ENCODE results near the gene FGL2.
"Not testable (repeated sequence)": the region's sequence is repeated elsewhere in the genome, so short reads cannot be mapped to it uniquely, and the experiment has no call there.

The FGL2 gene, protein sequence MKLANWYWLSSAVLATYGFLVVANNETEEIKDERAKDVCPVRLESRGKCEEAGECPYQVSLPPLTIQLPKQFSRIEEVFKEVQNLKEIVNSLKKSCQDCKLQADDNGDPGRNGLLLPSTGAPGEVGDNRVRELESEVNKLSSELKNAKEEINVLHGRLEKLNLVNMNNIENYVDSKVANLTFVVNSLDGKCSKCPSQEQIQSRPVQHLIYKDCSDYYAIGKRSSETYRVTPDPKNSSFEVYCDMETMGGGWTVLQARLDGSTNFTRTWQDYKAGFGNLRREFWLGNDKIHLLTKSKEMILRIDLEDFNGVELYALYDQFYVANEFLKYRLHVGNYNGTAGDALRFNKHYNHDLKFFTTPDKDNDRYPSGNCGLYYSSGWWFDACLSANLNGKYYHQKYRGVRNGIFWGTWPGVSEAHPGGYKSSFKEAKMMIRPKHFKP

DNA sequence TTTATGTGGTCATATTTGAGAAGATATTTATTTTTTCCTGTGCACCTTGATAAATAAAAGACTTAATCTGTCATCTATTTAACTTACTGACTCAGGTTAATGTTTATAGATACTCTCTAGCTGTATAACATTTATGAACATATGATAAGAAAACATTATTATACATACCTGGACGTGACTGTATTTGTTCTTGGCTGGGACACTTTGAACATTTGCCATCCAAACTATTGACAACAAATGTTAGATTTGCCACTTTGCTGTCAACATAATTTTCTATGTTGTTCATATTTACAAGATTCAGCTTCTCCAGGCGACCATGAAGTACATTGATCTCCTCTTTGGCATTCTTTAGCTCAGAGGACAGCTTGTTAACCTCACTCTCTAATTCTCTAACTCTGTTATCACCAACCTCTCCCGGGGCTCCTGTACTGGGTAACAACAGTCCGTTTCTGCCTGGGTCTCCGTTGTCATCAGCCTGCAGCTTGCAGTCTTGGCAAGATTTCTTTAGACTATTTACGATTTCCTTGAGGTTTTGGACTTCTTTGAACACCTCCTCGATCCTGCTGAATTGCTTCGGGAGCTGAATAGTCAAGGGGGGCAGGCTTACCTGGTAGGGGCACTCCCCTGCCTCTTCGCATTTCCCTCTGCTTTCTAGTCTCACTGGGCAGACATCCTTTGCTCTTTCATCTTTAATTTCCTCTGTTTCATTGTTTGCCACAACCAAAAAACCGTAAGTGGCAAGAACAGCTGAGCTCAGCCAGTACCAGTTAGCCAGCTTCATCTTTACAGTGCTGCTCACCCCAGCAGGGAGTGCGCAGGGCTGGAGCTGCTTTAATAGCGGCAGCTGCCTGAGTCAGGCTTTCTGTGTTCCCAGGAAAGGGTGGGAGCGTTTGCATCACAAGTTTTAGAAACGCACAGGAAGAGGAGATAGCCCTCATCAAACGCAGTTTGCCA is at the start of gene FGL2:
TSS of gene FGL2 (minus strand) at position 807 of the 954 bp plus-strand sequence. CDS start at position 781, 26 bp downstream.
- DNase-seq: peak; percentile 27 to 37

DNA sequence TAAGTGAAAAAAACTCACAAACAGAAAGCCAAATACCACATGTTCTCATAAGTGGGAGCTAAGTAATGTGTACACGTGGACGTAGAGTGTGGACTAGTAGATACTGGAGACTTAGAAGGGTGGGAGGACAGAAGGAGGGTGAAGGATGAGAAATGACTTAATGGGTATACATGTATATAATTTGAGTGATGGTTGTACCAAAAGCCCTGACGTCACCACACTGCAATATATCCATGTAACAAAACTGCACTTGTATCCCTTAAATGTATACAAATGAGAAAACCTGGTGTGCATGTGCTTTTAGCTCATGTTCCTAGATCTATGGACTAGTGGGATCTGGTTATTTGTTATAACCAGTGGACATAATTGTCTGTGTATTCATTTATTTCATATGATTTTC is 48.5 kb upstream of the FGL2 start:
- no peak for DNase-seq

DNA sequence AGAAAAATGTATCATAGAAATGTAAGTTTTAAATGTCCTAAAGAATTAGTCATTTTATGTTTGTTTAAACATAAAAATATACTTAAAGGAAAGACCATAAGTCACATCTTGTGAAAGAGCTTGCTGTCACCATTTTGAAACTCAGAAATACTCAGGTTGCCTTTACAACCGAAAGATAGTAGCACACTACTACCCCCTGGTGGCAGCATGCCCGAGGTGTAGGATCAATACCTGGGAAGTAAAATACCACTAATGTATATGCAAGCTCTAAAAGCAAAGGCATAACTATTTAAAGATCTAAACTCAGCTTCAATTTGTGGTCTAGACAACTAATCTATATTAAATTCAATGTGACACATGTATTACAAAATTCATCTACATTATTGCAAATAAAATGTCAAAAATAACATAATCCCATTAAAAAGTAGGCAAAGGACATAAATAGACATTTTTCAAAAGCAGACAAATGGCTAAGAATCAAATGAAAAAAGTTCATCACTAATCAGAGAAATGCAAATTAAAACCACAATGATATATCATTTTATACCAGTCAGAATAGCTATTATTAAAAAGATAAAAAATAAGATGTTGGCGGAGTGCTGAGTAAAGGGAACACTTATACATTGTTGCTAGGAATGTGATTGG is 47.7 kb upstream of the FGL2 start:
- peak; percentile 84 to 91 for DNase-seq

DNA sequence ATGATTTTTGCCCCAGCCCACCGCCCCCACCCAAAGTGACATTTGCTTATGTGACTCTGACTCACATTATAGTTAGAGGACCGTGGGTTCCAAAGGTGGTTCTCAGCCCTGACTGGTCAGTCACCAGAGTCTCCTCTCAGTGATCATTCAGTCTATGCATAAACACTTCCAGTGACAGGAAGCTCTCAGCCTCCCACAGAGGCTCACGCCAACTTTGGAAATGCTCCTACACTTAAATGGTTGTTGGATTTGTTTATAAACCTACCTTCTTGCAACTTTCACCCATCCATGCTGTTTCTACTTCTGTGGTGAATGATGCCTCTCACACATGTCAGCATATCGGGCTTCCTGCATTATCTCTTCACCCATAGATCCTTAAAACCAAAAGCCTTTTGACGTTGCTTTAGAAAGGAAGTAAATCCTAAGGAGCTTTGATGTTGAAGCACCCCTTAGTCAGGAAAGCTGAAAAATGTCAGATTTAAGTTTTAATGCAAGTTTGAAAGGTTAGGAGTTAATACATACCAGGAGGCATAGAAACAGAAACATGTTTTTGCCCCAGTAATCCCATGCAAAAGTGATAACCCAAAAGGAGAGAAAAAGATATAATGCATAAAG is 46.5 kb upstream of the FGL2 start:
- DNase-seq: no peak

DNA sequence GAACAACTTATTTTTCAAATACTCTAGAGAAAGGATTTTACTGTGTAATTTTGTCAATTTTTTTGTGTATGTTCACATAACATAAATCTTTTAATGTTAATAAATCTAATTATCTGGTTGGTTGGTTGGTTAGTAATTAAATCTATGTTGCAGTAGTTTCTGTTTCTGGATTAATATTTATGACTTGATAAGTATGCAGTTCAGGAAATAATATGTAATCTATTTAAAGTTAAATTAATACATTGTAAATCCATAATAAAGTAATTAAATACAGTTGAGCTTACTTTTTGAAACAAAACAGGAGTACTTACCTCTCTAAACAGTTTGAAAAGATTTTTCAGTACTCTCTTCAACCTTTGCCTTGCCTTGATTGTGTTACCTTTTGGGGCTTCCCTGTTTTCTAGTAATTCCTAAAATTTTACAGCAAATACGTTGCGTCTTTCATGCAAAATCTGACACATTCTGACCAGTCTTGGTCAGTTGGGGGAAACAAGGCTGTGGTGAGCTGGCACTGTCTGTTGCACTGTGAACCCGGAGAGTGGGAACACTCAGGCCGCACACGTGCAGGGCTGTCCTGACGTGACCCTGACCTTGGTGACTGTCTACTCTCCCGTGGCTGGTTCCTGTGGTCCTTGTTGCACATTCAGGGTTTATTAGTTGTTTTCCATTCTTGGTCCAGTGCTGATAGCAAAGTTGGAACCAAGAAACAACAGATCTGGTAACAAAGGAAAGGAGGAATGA is 45.6 kb upstream of the FGL2 start:
- DNase-seq: no peak

DNA sequence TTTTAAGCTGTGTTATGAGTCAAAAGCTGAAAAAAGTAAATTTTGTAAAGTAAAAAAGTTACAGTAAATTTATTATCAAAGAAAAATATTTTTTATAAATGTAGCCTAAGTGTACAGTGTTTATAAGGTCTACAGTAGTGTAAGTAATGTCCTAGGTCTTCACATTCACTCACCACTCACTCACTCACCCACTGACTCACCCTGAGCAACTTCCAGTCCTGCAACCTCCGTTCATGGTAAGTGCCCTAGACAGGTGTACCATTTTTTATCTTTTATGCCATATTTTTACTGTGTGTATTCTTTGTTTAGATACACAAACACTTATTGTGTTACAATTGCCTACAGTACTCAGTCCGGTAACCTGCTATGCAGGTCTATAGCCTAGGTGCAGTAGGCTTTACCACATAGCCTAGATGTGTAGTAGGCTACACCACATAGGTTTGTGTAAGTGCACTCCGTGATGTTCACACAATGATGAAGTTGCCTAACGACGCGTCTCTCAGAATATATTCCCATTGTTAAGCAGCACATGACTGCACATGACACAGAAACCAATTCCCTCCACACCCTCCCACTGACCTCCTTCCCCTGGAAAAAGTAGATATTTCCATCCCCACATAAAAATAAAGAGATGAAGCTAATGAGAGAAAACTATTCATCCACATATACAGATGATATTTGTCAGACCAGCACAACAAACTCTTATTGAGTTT is 44.8 kb upstream of the FGL2 start:
- DNase-seq: no peak

DNA sequence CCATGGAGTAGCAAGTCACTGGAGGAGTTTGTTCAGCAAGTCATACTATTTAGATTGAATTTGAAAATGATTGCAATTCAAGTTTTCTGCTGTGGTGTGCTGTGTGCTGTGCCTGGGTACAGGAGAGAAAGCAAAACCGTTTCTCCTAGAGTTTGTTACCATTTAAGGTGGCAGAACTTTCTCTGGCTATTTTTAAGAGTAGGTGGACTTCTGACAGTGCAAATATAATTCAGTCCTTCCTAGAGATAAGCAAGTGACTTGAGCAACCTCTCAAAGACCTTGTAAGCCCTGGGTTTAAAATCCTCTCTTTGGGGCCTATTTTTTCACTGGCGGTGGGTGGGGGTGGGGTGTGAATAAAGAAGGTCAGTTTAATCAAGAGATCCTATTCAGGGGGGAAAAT is 42.9 kb upstream of the FGL2 start:
- DNase-seq: no peak

DNA sequence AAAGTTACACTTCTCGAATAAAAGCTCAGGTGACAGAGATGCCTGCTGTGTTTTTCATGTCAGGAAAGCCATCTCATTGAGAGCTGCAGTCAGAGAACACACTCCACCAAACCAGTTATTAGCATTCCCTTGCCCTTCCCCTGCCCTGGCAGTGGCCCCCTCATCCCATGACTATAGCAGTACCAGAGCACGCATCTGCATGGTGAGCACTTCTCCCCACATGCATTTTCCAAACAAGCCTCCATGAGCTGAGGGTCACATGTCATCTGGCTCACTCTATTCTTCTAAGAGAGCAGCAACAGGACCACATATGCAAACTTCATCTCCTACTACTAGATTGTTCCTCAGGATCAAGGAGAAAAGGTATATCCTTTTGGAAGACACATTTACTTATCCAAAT is 42.4 kb upstream of the FGL2 start:
- DNase-seq: no peak

DNA sequence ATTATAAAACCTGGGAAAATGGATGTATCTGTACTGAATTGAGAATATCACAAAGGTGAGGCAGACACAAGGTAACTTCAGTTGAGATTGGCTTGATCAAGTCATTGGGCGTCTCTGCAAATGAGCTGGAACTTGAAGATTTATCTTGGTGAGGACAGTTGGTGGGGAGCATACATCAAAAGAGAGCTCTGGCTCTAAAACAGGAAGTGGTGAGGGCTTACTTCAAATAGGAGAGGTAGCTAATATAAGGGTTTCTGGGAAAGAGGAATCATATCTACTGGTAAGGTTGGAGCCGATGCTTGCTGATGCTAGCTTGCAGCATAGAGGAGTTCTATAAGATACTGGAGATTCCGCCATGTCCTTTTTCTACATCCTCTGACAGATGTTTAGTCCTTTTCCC is 39.9 kb upstream of the FGL2 start:
- no peak for DNase-seq

DNA sequence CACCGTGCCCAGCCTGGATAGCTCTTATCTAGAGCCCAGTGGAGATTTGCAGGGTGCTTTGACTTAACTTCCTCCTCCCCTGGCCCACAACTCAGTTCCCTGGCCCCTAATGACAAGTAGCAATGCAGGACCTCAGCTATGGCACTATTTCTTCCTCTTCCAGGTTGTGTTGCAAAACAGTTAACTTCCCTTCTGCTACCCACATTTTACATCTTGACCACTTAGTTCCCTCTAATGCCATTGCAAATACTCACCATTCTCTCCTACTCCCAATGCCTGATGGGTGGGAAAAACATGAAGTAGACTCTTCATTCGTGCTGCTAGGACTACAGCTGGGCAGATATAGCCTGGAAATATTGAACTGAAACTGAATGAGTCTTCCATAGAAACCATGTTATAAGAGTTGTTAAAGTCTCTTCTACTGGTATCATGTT is 39.1 kb upstream of the FGL2 start:
- no peak for DNase-seq

DNA sequence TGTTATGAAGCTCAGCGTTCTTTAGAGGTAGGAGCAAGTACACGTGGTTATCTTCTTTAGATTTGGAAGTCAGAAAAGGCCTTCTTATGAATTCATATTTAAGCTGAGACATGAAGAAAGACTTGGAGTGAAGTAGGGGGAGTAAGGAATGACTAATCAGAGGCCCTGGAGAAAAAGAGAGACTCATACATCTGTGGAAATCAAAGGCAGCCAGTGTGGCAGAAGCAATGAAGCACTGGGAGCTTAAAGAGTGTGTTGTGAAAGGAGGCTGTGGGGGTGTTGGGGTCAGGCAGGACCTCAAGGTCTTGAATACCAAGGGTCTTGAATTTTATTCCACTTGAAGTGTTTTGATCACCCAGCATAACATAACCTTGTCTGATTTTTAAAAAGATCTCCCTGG is 35.7 kb upstream of the FGL2 start:
- DNase-seq: no peak

DNA sequence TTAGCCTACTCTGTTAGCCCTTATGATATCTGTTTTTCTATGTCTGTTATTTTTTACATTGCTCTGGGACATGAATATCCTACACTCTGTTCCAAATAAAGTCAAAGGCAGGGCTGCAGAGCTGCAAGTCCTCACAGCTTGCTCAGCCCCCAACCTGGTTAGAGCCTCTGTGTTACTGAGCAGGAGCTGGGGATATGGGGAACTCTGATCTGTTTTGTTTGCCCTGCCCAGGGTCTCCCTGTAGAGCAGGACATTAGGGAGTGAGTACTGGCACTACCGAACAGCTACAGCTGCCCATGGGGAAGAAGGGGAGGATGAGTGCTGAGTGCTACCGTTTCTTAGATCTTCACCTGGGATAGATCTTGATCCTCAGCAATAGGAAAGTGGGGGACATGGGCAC is 32.8 kb upstream of the FGL2 start:
- no peak for DNase-seq

DNA sequence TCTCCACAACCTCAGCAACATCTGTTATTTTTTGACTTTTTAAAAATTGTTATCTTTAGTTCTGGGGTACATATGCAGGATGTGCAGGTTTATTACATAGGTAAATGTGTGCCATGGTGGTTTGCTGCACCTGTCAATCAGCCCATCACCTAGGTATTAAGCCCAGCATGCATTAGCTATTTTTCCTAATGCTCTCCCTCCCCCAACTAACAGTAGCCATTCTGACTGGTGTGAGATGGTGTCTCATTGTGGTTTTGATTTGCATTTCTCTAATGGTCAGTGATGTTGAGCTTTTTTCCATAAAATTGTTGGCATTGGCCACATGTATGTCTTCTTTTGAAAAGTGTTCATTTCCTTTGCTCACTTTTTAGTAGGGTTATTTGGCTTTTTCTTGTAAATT is 29.2 kb upstream of the FGL2 start:
- DNase-seq: not testable (repeated sequence)

DNA sequence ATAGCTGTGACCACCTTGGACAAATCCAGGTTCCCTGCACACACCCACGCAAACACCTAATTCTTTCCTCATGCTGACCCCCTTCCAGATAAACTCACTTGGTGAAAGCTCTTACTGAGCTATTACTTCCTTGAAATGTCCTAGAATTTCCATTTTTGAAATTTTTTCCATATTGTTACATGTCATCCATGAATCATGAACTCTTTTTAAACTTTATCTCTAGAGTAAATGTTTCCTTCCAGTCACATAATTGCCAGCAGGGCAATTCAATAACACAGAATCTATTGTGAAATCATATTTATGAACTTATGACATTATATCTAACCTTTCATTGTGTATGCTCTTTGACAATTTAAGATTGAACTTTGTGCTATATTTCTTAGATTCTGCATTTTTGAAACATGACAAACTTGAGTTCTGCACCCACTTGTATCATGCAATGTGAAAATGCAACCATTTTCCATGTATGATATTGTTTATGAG is 26.8 kb upstream of the FGL2 start:
- no peak for DNase-seq

DNA sequence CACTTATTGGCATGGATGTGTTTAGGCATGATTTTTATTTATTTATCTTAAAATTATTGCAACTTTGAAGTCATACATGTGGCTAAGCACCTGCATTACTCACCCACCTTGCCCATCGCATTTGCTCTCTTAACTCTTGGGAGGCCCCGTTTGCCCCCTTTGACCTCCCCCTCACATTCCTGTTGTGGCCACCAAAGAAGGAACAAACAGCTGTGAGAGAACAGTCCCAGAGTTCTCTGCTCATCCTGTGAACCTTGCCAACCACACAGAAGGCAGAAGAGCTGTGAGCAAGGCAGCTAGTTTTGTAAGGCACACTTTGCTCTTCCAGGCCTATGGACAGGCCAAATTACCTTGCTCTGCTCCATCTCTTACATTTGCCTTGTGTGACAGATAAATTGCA is 23.6 kb upstream of the FGL2 start:
- DNase-seq: no peak

DNA sequence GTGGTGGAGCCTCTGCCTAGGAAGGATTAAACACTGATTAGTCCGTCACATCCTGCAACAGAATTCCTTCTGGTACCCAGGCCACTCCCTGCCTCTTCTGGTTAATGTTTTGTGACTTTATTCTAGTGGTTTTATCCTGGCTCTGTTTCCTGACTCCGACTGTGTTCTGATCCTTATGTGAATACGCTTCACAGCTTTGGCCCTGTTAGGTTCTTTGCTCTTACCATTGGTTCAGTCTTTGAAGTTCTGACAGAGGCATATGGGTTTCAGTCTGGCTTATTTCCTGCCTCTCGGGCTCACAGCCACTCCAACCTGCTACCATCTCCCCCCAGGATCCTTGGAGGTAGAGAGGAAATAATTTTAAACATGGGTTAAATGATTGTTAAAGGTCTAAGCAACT is 23.2 kb upstream of the FGL2 start:
- no peak for DNase-seq

DNA sequence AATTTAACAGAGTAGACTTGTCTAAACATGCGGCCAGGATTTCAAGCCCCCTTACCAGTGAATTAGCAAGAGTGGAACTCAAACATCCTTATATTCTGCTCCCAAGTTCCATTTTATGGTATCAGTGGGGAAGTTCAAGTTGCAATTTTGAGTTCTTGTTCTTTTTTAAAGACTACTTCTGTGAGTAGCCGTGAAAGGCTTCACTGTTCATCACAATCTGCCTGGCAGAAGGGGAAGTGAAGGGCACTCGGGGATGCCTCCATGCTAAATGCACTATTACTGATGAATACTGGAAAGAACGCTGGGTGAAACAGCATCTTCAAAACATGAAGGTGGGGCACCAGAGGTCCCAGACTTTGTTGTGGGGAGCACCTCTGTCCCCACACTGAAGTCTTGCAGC is 22.4 kb upstream of the FGL2 start:
- no peak for DNase-seq

DNA sequence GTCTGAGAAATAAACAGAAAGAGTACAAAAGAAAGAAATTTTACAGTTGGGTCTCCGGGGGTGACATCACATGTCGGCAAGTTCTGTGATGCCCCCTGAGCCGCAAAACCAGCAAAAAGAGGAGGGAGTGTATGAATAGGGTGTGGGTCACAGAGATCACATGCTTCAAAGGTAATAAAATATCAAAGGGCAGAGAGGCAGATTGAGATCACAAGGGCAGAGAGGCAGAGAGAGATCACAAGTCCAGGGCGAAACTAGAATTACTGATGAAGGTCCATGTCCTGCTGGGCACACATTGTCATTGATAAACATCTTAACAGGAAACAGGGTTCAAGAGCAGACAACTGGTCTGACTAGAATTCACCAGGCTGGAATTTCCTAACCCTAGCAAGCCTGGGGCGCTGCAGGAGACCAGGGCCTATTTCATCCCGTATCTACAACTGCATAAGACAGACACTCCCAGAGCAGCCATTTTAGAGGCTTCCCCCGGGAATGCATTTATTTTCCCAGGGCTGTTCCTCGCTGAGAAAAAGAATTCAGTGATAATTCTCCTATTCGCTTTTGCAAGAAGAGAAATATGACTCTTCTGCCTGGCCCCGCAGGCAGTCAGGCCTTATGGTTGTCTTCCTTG is 20.2 kb upstream of the FGL2 start:
- DNase-seq: not testable (repeated sequence)

DNA sequence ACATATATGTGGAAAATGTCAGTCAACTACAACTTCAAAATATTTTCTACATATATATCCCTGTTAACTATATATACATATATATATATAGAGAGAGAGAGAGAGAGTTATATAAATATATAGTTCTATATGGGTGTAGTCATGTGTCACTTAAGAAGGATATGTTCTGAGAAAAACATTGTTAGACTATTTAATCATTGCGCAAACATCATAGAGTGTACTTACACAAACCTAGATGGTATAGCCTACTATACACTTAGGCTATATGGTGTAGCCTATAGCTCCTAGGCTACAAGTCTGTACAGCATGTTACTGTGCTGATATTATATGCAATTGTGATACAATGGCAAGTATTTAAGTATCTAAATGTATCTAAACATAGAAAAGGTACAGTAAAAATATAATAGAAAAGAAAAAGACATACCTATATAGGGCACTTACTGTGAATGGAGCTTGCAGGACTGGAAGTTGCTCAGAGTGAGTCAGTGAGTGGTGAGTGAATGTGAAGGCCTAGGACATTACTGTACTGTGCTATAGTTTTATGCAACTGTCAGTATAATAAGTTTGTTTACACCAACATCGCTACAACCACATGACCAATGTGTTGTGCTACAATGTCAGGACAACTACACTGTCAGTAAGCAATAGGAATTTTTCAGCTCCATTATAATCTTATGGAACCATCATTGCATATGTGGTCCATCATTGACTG is 18.0 kb upstream of the FGL2 start:
- DNase-seq: no peak

Data from activated CD4-positive, alpha-beta T cell treated with anti-CD3 and anti-CD28 coated beads for 4 hours (primary cell).